Activated CD8-positive, alpha-beta T cell treated with anti-CD3 and anti-CD28 coated beads, Interleukin-2, amount 10 ng/mL, durations not matched to agents 7 days and 5 days (primary cell): ENCODE results near the gene MAPKAP1. TPM values are rescaled to one million over a fixed set of nuclear protein-coding genes. Genes with fewer than 3 reads are reported as not detected.
"Not testable (repeated sequence)": the region's sequence is repeated elsewhere in the genome, so short reads cannot be mapped to it uniquely, and the experiment has no call there.

ENCODE experiments used
- ATAC-seq: fragments of 150-1000 bp; cut with Tn5 transposase; one replicate; pipeline ENCODE4 v1.10.0; 2021; ENCODE audit warnings: moderate library complexity
- CTCF ChIA-PET: fragments of 350-600 bp; sonication (Branson Sonifier 250); formaldehyde crosslinking; loops from one replicate; lab custom pipeline; 2021; ENCODE audit warnings: antibody characterized with exemption; lab: Charles Lee
- POLR2A ChIA-PET: fragments of 350-600 bp; sonication (Branson Sonifier 250); formaldehyde crosslinking; loops from one replicate; lab custom pipeline; 2021; ENCODE audit warnings: antibody characterized with exemption; lab: Charles Lee
- DNase-seq: peaks from one replicate; pipeline ENCODE4 v3.0.0-alpha.2; 2020
- H3K27ac Mint-ChIP-seq: one replicate; pipeline ENCODE4 v1.8.0; 2021; ENCODE audit warnings: mild to moderate bottlenecking, mixed read lengths
- H3K27me3 Mint-ChIP-seq: one replicate; pipeline ENCODE4 v1.8.0; 2021; ENCODE audit warnings: low read depth, mixed read lengths
- H3K36me3 Mint-ChIP-seq: one replicate; pipeline ENCODE4 v1.8.0; 2021; ENCODE audit warnings: low read depth, mixed read lengths
- H3K4me1 Mint-ChIP-seq: one replicate; pipeline ENCODE4 v1.8.0; 2021; ENCODE audit warnings: low read depth, mixed read lengths
- H3K4me3 Mint-ChIP-seq: one replicate; pipeline ENCODE4 v1.8.0; 2021; ENCODE audit warnings: mild to moderate bottlenecking, mixed read lengths
- H3K9me3 Mint-ChIP-seq: one replicate; pipeline ENCODE4 v1.8.0; 2022; ENCODE audit warnings: mixed read lengths; ENCODE audit not compliant: insufficient read depth
- total RNA-seq, 2 experiments: library from RNA; stranded (reverse); gene quantifications; one replicate each; pipeline ENCODE4 v1.2.3, GENCODE V29; 2021

MAPKAP1 gene
- total RNA-seq, 2 experiments from 2014 or later = 60.4 to 63.9 TPM

DNA sequence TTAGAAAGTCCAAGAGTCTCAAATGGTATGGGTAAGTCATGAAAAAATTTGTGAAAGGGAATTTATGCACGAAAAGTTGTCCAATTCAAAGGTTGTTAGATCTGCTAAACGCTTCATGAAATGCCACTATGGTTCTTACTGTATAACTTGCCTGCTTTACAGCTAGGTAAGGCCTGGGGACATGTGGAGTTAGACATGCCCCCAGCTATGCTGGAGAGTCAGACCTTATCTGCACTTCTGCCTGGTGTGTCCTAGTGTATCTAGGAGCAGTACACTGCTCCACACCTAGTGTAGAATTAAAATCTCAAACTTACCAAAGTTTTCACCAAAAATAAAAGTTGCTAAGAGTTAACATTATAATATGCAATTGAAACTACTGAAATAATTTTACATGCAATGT lies 136.8 kb downstream of the MAPKAP1 start:
- Mint-ChIP-seq H3K27ac (no peak overlapping the region), H3K9me3 (peaks cover 24% of the 10 kb centered on the region), H3K4me3 (no peak overlapping the region), H3K27me3 (no peaks in the 10 kb centered on the region), H3K36me3 (peaks cover 37% of the 10 kb centered on the region), H3K4me1 (no peaks in the 10 kb centered on the region)
- ATAC-seq = no peak
- ChIA-PET POLR2A (no interaction called here), CTCF (interaction anchor here (1.0 kb wide), 1 partner anchor 162 kb away, joined by 4 read pairs; no protein-coding TSS in a partner anchor)
- no peak for DNase-seq

DNA sequence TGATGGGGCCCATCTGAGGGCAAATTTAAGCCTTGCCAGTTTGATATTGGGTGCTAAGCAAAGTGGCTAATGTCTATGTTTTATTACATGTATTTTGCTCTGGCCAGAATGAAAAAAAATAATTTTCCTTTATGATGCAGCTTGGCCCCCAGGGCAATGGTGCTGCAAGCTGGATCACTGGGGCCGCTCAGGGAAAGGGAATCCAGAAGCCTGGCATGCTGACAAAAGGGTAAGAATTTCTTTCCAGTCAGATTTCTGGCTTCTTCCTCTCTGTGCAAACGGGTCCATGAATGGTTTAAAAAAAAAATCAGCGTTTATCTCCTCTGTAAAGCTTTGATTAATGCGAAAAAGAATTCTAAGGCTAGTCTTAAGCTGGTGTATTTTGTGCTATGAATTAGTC lies 138.4 kb downstream of the MAPKAP1 start:
- no peak overlapping the region for H3K4me3 Mint-ChIP-seq
- ATAC-seq (no peak), DNase-seq (no peak)
- CTCF ChIA-PET = interaction anchor here (1.0 to 2.0 kb wide), 3 partner anchors 8 to 989 kb away, joined by 3 to 12 read pairs (median 4); no protein-coding TSS in a partner anchor
- H3K27ac Mint-ChIP-seq = no peak overlapping the region
- peaks cover 23% of the 10 kb centered on the region for H3K9me3 Mint-ChIP-seq
- H3K27me3 Mint-ChIP-seq = no peaks in the 10 kb centered on the region
- H3K4me1 Mint-ChIP-seq = no peaks in the 10 kb centered on the region
- POLR2A ChIA-PET = no interaction called here
- H3K36me3 Mint-ChIP-seq = peaks cover 30% of the 10 kb centered on the region

DNA sequence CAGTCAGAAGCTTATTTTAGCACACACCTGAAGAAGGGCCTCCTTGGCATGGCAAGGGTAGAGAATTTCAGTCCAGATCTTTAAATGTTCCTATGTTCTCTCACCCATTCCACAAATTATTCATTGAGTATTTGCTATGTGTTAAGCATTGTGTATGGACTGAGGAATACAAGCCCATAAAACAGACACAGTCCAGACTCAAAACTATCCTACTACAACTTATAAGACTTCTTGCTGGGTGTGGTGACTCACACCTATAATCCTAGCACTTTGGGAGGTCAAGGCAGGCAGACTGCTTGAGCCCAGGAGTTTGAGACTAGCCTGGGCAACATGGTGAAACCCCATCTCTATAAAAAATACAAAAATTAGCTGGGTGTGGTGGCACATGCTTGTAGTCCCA lies 141.0 kb downstream of the MAPKAP1 start:
- H3K36me3 Mint-ChIP-seq = peaks cover 13% of the 10 kb centered on the region
- H3K9me3 Mint-ChIP-seq, H3K27ac Mint-ChIP-seq, DNase-seq, POLR2A ChIA-PET, ATAC-seq, H3K4me3 Mint-ChIP-seq, H3K27me3 Mint-ChIP-seq, CTCF ChIA-PET: not testable (repeated sequence)
- H3K4me1 Mint-ChIP-seq = peaks cover 13% of the 10 kb centered on the region

GRCh38 chr9:125565126-125565525 lies 141.9 kb downstream of the MAPKAP1 start:
- no peaks in the 10 kb centered on the region for H3K27me3 Mint-ChIP-seq
- H3K27ac Mint-ChIP-seq = no peak overlapping the region
- peaks cover 8% of the 10 kb centered on the region for H3K36me3 Mint-ChIP-seq
- POLR2A ChIA-PET = no interaction called here
- H3K4me1 Mint-ChIP-seq = peaks cover 17% of the 10 kb centered on the region
- DNase-seq (no peak), ATAC-seq (no peak)
- peaks cover 3% of the 10 kb centered on the region for H3K9me3 Mint-ChIP-seq
- H3K4me3 Mint-ChIP-seq = no peak overlapping the region
- CTCF ChIA-PET = no interaction called here

GRCh38 chr9:125564631-125565030 lies 142.4 kb downstream of the MAPKAP1 start:
- ChIA-PET CTCF (no interaction called here), POLR2A (interaction anchor here (0.6 kb wide), 1 partner anchor 1821 kb away, joined by 3 read pairs; no protein-coding TSS in a partner anchor)
- Mint-ChIP-seq H3K9me3 (no peaks in the 10 kb centered on the region), H3K4me3 (no peak overlapping the region), H3K4me1 (peaks cover 17% of the 10 kb centered on the region), H3K27ac (no peak overlapping the region), H3K36me3 (peaks cover 6% of the 10 kb centered on the region), H3K27me3 (no peaks in the 10 kb centered on the region)
- DNase-seq = no peak
- no peak for ATAC-seq

DNA sequence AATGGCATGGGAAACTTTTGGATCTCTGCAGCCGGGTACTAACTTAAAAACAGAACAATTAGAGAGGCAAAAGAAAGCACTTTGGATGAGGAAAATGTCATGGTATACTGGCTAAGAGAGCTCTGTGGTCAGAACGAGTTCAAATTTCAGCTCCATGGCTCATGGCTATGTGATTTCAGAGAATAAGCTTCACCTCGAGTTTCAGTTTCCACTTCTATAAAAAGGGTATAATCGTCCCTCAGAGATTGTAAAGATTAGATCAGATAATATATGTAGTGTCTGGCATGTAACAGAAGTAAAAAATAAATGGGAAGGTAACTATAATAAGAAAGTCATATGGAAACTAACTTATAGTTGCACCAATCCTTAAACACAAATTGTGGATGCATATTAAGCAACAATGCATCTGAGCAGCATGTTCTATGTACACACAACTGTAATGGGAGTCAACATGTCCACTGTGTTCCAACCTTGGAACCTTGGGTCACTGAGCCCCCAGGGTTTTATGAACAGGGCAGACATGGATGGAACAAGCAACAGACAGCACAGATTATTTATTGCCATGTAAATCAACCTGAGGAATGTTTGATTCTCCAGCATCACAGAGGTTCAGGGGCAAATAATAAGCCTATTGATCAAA lies 145.4 kb downstream of the MAPKAP1 start:
- DNase-seq = no peak
- ChIA-PET CTCF (interaction anchor here (0.8 to 2.2 kb wide), 7 partner anchors 7 to 929 kb away, joined by 3 to 12 read pairs (median 5); no protein-coding TSS in a partner anchor), POLR2A (interaction anchor here (0.8 kb wide), 1 partner anchor 85 kb away, joined by 3 read pairs; no protein-coding TSS in a partner anchor)
- H3K27ac Mint-ChIP-seq = peak overlapping the region; percentile 54
- H3K9me3 Mint-ChIP-seq = no peaks in the 10 kb centered on the region
- H3K36me3 Mint-ChIP-seq = peaks cover 10% of the 10 kb centered on the region
- H3K4me1 Mint-ChIP-seq = peaks cover 19% of the 10 kb centered on the region
- H3K4me3 Mint-ChIP-seq = peak overlapping the region; percentile 15
- peak; percentile 62 for ATAC-seq
- H3K27me3 Mint-ChIP-seq = no peaks in the 10 kb centered on the region

DNA sequence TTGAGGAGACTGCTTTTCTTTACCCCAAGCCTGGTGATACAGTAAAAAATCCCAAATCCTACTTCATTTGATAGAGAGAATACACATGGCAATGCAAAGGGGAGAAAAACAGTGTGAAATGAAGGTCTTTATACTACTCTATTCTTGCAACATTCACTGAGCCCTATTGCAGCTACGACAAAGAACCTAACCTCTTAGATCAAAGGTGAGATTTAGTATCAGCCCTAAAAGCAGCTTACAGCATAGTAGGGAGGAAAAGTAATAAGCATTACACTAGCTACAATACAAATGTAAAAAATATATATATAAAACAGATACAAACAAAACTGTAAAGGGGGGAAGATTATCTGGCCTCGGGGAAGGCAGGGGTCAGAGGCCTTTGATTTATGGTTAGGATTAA lies 147.1 kb downstream of the MAPKAP1 start:
- CTCF ChIA-PET = interaction anchor here (1.0 to 2.2 kb wide), 6 partner anchors 9 to 931 kb away, joined by 3 to 12 read pairs (median 4); no protein-coding TSS in a partner anchor
- POLR2A ChIA-PET = no interaction called here
- no peaks in the 10 kb centered on the region for H3K27me3 Mint-ChIP-seq

GRCh38 chr9:125559194-125559593 lies 147.8 kb downstream of the MAPKAP1 start:
- POLR2A ChIA-PET = no interaction called here
- CTCF ChIA-PET = interaction anchor here (0.6 to 2.0 kb wide), 35 partner anchors 8 to 932 kb away, joined by 3 to 15 read pairs (median 4); no protein-coding TSS in a partner anchor

More for the DNA sequence above, 147.1 kb downstream of the MAPKAP1 start:
- Mint-ChIP-seq H3K4me1 (peaks cover 19% of the 10 kb centered on the region), H3K9me3 (no peaks in the 10 kb centered on the region), H3K27ac (no peak overlapping the region), H3K4me3 (no peak overlapping the region), H3K36me3 (peaks cover 10% of the 10 kb centered on the region)
- DNase-seq (no peak), ATAC-seq (no peak)

GRCh38 chr9:125558453-125559092 lies 148.4 kb downstream of the MAPKAP1 start:
- no peaks in the 10 kb centered on the region for H3K9me3 Mint-ChIP-seq
- ChIA-PET CTCF (interaction anchor here (0.6 to 2.0 kb wide), 37 partner anchors 8 to 935 kb away, joined by 3 to 15 read pairs (median 4); no protein-coding TSS in a partner anchor), POLR2A (no interaction called here)
- DNase-seq (peak; percentile 71), ATAC-seq (peak; percentile 71)
- no peak overlapping the region for H3K4me3 Mint-ChIP-seq
- no peaks in the 10 kb centered on the region for H3K27me3 Mint-ChIP-seq
- no peak overlapping the region for H3K27ac Mint-ChIP-seq
- H3K36me3 Mint-ChIP-seq = peaks cover 12% of the 10 kb centered on the region
- H3K4me1 Mint-ChIP-seq = peaks cover 21% of the 10 kb centered on the region

More at GRCh38 chr9:125559194-125559593, 147.8 kb downstream of the MAPKAP1 start:
- Mint-ChIP-seq H3K36me3 (peaks cover 10% of the 10 kb centered on the region), H3K4me1 (peaks cover 19% of the 10 kb centered on the region), H3K4me3 (no peak overlapping the region), H3K27ac (no peak overlapping the region), H3K27me3 (no peaks in the 10 kb centered on the region), H3K9me3 (no peaks in the 10 kb centered on the region)
- no peak for ATAC-seq
- DNase-seq = no peak

DNA sequence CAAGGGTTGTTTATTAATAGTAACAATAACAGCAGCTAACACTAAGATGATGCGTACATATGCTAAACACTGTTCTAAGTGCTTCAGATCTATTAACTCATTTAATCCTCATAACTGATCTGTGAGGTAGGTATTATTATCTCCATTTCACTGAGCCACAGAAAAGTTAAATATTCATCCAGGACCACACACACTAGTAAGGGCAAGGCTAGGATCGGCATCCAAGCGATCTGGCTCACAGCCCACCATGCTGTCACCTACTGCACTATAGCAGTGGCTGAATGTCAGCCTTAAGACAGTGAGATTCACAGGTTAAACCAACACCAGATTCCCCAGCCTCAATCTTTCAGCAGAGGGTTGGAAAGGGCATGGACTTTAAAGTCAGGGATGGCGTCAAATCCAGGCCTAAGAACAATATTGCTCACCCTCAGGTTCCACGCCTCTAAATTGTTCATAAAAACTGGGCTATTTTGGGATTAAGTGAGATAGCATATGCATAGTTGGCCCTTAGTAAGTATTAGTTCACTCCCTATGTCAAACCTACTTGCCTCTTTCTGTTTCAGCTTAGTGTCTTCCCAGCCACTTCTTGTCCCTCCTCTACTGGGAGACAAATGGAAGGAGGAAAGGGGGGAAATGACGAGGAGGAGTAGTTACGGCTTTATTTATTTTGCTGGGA lies 150.8 kb downstream of the MAPKAP1 start:
- no peaks in the 10 kb centered on the region for H3K9me3 Mint-ChIP-seq
- ChIA-PET CTCF (no interaction called here), POLR2A (no interaction called here)
- peaks cover 11% of the 10 kb centered on the region for H3K36me3 Mint-ChIP-seq
- H3K4me1 Mint-ChIP-seq = peaks cover 8% of the 10 kb centered on the region
- no peak for DNase-seq
- no peaks in the 10 kb centered on the region for H3K27me3 Mint-ChIP-seq
- no peak for ATAC-seq
- H3K27ac Mint-ChIP-seq = no peak overlapping the region
- H3K4me3 Mint-ChIP-seq = no peak overlapping the region

DNA sequence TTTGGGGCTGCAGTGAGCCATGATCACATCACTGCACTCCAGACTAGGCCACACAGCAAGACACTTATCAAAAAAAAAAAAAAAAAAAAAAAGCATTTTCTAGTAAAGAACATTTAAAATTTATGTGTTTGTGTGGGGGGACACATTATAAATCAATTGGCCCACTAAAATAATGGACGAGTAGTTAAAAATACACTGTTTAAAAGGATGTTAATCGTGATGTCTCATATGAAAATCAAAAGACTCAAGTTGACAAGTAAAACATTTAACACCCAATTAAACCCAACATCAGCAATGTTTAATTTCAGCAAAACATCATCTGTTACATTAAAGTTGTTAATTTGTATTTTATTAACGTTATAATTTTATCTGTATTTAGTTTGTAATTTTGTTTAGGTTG lies 152.3 kb downstream of the MAPKAP1 start:
- no peak for DNase-seq
- no peak for ATAC-seq
- H3K27me3 Mint-ChIP-seq = no peaks in the 10 kb centered on the region
- CTCF ChIA-PET = no interaction called here
- H3K36me3 Mint-ChIP-seq = peaks cover 11% of the 10 kb centered on the region
- no peak overlapping the region for H3K4me3 Mint-ChIP-seq
- POLR2A ChIA-PET = no interaction called here
- no peak overlapping the region for H3K27ac Mint-ChIP-seq
- no peaks in the 10 kb centered on the region for H3K9me3 Mint-ChIP-seq
- H3K4me1 Mint-ChIP-seq = peaks cover 5% of the 10 kb centered on the region
